AG09319 (cell line): ENCODE results near the gene YY1.
A peak's percentile ranks its signal among the peaks of the same experiment; 100 is the strongest.

ENCODE experiments used
- DNase-seq: peaks from one replicate; pipeline ENCODE4 v3.0.0-alpha.2; 2010; ENCODE audit warnings: low read depth; ENCODE audit errors: extremely low read depth
- TF ChIP-seq, protein P1 (sequence below): IDR thresholded peaks from 2 replicates; pipeline ENCODE4 v1.5.1; 2011; ENCODE audit warnings: low read depth, mild to moderate bottlenecking, inconsistent platforms, low read length, moderate library complexity

The YY1 gene

DNA sequence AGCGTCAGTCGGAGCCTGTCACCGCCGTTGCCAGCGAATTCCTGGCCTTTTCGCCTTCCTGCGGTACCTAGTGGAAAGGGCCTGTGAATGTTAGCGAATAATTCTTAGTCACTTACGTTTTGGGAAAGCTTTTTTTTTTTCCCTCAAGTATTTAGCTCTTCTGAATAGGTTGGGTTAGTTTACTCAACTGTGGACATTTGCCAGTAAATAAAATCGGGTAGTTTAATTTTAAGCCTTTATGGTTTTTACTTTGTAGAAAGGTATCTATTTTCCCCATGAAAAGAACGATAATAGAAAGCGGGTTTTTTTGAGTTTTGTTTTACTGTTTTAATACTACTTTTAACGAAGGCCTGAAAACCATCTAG lies 1.7 kb downstream of the YY1 start:
- TF ChIP-seq, protein P1, sequence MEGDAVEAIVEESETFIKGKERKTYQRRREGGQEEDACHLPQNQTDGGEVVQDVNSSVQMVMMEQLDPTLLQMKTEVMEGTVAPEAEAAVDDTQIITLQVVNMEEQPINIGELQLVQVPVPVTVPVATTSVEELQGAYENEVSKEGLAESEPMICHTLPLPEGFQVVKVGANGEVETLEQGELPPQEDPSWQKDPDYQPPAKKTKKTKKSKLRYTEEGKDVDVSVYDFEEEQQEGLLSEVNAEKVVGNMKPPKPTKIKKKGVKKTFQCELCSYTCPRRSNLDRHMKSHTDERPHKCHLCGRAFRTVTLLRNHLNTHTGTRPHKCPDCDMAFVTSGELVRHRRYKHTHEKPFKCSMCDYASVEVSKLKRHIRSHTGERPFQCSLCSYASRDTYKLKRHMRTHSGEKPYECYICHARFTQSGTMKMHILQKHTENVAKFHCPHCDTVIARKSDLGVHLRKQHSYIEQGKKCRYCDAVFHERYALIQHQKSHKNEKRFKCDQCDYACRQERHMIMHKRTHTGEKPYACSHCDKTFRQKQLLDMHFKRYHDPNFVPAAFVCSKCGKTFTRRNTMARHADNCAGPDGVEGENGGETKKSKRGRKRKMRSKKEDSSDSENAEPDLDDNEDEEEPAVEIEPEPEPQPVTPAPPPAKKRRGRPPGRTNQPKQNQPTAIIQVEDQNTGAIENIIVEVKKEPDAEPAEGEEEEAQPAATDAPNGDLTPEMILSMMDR, result no peak
- no peak for DNase-seq

DNA sequence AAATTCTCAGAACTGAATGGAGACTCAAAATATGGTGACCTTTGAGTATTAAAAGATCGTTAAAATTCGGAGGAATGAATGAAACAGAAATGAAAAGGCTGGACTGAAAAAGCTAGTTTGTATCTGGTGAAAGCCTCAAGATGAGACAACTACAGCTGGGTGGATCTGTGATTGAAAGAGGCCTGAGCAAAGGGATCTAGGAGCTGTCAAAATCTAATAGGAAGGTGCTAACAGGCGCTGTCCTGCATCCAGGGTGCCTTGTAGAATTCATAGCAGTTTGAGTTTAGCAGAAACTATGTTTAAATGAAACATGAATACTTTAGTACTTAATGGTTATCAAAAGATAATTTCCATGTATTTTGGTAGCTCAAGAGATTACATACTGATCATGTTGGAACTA lies 2.3 kb downstream of the YY1 start:
- TF ChIP-seq, protein P1, result no peak
- no peak for DNase-seq

DNA sequence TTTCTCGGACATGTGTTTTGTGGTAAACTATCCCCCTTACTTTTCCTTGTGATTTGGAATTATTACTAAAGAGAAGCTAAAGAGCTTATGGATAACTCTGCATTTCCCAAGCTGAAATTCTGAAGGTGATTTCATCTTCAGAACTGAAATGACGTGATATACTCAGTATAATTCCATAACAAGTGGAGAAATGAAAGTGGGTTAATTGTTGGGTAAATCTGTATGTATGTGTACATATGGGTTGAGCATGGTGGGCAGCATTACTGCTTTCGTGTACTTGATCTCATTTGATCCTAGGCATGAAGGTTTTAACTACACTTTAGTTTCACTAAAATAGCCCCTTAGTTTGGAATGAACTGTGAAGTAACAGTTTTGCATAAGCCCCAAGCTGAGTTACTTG lies 4.1 kb downstream of the YY1 start:
- TF ChIP-seq, protein P1, result no peak
- no peak for DNase-seq

DNA sequence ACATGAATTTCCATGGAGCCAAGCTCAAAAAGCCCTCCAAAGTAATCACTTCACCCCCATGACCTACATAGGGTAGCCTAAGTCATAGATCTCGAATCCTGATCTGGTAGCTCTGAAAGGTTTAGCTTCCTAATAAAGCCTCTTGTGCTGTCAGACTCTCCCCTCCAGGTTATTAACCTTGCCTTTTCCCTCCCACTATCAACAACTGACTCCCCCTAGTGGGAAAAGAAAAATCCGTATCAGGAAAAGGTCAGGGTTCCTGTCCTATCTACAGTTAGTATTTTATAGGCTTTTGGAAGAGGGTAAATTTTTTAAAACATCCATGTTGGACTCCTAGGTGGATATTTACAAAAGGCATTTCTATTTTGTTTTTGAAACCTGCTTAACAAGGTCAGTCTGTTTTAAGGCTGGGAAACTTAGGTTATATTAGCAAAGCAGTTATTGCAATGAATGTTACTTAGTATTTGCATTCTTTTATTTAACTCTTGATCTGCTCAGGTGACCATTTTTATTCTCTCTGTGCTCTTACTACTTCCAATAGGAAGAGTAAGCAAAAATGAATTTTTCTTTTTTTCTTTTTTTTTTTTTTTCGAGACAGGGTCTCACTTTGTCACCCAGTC lies 8.0 kb downstream of the YY1 start:
- TF ChIP-seq, protein P1, result peak; percentile 70
- DNase-seq, result peak; percentile 10

DNA sequence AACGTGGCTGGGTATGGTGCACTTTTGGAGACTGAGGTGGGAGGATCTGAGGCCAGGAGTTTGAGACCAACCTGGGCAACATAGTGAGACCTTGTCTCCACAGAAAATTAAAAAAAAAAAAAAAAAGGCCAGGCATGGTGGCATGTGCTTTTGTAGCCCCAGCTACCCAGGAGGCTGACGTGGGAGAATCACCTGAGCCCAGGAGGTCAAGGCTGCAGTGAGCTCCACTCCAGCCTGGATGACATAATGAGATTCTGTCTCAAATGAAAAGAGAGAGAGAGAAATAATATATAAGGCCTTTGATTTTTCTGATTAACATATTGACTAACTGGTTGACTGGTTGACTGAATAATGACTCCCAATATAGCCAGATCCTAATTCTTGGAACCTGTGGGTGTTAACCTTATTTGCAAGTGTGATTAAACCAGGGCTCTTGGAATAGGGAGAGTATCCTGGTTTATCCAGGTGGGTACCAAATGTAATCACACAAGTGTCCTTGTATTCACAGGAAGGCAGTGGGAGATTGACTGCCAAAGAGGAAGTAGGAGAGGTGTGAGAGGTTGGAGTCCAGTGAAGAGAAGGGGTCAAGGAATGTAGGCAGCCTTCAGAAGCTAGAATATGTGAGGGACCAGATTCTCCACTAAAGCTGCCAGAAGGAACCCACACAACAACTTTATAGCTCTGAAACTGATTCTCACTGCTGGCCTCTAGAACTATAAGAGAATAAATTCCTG lies 12.0 kb downstream of the YY1 start:
- no peak for DNase-seq
- TF ChIP-seq, protein P1, result no peak

DNA sequence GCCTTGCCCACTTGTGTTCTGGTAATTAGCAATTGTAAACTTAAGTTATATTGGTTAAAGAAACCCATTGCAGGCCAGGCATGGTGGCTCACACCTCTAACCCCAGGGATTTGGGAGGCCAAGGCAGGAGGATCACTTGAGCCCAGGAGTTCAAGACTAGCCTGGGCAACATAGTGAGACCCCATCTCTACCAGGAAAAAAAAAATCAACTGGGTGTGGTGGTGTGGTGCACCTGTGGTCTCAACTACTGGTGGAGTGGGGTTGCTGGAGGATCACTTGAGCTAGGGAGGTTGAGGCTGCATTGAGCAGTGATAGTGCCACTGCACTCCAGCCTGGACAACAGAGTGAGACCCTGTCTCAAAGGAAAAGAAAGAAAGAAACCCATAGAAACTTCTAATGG lies 13.7 kb downstream of the YY1 start:
- DNase-seq, result no peak
- TF ChIP-seq, protein P1, result no peak

DNA sequence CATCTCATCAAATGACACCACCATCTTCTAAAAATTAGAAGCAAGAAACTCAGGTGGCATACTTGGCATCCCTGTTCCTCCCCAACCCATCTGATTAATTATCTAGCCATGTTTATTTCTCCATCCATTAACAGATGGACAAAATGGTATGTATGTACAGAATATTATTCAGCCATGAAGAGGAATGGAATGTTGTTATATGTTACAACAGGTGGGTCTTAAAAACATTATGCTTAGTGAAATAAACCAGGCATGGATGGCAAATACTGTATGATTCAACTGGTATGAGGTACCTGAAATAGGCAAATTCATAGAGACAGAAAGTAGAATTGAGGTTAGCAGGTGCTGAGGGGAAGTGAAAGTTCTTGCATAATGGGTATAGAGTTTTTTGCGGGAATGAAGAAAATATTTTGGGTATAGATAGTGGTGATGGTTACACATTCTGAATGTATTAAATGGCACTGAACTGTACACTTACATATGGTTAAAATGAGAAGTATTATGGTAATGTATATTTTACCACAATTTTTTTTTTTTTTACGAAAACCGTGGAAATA lies 17.5 kb downstream of the YY1 start:
- DNase-seq, result no peak
- TF ChIP-seq, protein P1, result no peak
